NOMO-1 (cell line): Measurements from ENCODE around the gene NISCH.

Experiments used
- DNase-seq, 2 experiments: peaks; one replicate each; lab custom pipeline; 2025; ENCODE audit not compliant: unreplicated experiment in 2 of 2; lab: John Stamatoyannopoulos, UW

The NISCH gene

GRCh38 chr3:52535411-52536111, 80.2 kb downstream of the NISCH start:
- no peak for DNase-seq

- no peak for DNase-seq
These were observed 80.6 kb downstream of the NISCH start for GRCh38 chr3:52536112-52536368.

GRCh38 chr3:52536369-52537164, 81.2 kb downstream of the NISCH start, which contains the start of gene UQCC5:
Gene UQCC5 (plus strand): TSS chr3:52536605. CDS start chr3:52536756, 151 bp downstream.
- DNase-seq = peak; percentile 99

GRCh38 chr3:52537165-52537620, 81.8 kb downstream of the NISCH start:
- peak in 1 of 2 experiments; percentile 42 for DNase-seq

GRCh38 chr3:52537726-52538421, 82.5 kb downstream of the NISCH start:
- DNase-seq = no peak

GRCh38 chr3:52539010-52539653, 83.7 kb downstream of the NISCH start:
- peak in 1 of 2 experiments; percentile 25 for DNase-seq

GRCh38 chr3:52541050-52541449, 85.6 kb downstream of the NISCH start:
- DNase-seq = no peak
